GM21786 (cell line): ENCODE results near the gene MYO19.
"Not testable (repeated sequence)": the region's sequence is repeated elsewhere in the genome, so short reads cannot be mapped to it uniquely, and the experiment has no call there.

ENCODE experiments used
- ATAC-seq: cut with Tn5 transposase; IDR thresholded peaks from one replicate; pipeline ENCODE4 v1.9.1; 2021; ENCODE audit not compliant: unreplicated experiment

The MYO19 gene

DNA sequence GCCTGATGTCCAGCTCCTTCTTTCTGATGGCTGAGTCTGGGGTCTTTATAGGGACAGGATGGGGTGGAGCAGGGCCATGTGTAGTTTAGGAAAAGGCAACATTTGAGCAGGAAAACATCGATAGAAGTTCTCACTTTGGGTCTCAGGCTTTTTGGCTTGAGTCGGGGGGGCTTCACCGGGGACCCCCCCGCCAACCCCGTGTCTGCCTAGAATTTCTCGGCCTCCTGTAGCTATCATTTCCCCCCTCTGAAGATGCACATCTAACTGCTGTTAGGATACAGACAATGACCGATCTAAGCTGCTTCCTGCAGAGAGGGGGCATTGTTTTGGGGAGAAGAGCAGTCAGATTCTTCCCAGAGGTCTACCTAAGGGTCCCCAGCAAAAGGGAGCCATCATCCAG, 64.9 kb downstream of the MYO19 start:
- no peak for ATAC-seq

DNA sequence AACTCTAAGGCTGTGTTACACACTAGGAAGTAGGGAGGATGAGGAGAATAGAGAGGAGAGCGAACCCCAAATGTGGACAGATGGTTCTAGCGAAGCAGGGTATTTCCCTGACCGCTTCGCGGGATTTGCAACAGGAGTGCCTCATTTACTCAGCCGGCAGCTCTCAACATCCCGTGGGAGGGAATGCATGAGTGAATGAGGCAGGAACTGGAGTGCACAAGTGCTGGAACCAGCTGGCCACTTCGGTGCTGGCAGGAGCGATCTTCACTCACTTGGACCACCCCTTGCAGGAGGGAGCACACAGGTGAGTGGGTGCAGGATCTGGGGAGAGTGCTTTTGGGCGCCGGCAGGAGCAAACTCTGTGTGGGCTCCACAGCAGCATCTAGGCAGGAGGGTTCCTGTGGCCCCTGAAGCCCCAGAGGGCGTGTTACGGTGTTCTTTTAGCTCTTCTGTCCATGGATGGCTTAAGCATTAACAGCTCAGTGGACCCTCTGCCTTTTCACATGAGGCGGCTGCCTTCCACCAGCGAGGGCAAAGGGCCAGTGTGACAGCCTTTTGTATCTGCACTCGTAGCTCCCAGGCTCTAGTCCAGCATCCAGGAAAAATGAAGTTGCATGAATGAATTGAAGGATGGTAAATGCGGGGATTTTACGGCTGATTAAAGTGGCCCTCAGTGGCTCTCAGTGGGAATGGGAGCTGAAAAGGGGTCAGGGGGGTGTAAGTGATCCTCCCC, 65.6 kb downstream of the MYO19 start:
- no peak for ATAC-seq

DNA sequence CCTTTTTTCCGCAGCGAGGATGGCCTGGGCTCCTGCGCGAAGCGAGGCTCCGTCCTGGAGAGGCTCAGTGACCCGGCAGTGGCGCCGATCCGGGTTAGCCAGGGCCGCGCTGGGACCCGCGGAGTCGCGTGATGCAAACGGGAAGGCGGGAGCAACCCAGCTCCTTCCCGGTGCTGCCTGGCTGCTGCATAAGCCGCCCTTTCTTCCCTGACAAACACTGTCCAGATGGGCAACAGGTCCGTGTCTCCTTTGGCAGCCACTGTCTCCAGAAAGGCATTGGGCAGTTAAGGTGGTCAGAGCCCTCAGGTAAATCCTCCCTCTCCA, 69.9 kb downstream of the MYO19 start:
- ATAC-seq, result no peak

DNA sequence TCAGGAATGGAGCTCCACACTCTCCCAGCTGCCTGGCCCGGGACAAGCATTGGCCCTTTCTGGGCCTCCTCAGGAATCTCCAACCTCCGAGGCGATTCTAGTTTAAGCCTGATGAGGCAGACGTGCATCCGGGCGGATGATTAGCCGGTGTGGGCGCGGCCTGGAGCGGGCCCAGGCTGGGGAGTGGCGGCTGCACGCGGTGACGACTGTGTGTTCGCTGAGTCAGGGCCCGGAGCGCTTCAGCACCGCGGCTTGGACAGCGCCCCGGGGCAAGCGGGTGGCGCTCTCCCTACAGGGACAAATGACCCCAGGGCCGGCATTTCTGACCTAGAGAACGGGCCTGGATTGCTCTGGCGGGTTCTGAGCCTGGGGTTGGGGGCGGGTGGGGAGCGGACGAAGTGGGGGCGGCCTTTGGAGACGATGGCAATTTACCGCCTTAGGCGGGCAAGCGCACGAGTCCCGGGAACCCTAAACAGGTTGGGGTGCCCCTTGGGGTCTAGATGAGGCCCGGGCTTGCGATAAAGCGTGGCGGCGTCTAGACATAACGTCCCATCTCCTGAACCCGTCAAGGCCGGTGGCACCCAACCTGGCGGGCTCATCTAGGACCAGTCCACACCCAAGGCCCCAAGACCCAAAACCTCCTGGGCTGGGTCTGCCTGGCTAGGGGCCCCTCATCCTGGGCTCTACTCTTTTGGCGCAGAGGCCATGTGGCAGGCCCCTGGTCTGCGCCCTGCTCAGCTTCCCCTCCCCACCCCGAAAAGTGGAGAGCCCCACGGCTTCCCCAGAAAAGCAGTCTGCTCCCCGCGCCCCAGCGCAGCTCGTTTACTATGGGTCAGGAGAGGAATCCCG, 70.5 kb downstream of the MYO19 start:
- ATAC-seq, result no peak

DNA sequence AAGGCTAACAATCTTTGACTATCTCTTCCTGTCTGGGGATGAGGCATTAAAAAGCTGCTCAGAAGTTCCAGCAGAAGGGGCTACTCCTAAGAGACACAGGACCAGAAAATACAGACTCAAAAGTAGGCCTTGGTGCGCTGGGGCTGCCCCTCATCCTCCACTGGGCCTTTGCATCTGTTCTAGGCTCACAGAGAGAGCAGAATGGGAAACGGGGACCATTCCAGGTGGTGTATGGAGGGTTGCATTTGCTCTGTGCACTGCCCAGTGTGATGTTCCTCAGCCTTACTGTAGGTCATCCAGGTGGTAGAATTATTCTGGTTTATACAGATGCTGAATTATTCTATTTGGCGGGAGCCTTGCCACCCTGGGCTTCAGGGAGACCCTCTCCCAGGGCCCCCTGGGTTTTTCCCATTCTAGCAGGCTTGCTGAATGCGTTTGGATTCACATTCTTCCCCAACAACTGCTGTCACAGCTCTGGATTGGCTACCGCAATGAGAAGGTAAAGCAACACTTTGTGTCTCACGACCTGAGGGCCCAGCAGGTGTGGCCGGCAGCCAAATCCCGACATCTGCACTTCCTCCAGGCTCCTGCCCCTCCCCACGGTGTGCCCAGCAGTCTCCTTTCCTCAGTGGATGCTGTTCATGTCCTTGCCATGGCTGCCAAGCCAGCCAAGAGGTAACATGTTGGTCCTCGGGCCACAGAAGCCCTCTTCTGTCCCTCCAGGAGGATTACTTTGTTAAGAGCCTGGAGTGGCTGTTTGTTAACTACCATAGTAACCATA, 73.1 kb downstream of the MYO19 start:
- ATAC-seq, result no peak

DNA sequence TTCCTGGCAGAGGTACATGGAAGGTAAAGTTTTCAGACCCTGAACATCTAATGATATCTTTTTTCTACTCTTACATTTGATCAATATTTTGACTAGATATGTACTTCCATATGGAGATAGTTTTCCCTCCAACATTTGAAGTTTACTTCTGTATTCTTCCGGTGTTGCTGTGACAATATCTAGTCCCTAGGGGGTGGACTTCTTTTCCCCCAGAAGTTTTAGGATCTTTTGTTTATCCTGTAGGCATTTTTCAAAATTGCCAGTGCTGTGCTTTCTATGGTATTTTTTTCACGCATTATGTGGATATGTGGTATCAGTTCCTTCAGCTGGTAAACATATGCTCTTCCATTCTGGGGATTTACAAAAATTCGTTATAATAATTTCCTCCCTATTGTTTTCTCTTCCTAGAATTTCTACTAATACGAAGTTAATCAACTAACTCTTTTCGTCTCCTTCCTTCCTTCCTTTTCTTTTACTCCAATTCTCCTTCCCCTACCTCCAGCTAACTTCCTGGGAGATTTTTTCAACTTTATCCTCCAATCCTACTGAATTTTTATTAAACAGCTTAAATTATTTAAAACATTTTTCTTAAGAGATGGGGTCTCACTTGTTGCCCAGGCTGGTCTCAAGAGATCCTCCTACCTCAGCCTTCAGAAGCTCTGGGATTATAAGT, 74.3 kb downstream of the MYO19 start:
- ATAC-seq, result no peak

DNA sequence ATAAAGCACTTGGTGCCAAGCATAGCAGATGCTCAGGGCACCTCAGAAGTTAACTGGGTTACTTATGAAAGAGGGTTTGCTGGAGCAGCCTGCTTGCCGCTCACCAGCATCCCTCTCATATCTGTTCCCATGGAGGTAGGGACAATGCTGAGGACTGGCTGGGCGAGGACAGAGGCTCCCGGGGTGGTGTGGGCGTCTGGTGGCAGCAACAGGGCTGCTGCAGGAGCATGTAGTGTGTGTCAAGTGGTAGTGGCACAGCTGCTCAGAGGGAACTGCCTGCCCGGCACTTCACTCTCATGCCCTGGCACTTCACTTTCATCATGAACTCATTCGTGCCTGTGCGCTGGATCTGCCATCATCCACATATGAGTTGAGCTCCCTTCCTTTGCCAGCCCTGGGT, 75.1 kb downstream of the MYO19 start:
- no peak for ATAC-seq

DNA sequence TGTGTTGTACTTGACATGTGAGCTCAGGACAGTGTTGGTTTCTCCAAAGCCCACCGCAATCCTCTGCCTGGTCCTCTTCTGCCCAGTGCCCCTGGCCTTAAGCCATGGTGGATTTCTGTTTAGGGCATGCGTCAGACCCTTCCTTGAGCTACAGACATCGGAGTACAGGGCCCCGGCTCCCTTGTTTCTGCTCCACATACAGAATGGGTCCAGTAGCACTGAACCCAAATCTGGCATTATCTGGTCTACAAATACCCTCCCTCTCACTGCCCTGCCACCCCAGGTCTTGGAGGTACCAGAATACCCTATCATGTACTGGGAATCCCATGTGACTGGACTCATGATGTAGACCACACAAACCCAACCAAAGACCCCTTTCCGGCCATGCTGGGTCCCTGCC, 75.6 kb downstream of the MYO19 start:
- no peak for ATAC-seq

DNA sequence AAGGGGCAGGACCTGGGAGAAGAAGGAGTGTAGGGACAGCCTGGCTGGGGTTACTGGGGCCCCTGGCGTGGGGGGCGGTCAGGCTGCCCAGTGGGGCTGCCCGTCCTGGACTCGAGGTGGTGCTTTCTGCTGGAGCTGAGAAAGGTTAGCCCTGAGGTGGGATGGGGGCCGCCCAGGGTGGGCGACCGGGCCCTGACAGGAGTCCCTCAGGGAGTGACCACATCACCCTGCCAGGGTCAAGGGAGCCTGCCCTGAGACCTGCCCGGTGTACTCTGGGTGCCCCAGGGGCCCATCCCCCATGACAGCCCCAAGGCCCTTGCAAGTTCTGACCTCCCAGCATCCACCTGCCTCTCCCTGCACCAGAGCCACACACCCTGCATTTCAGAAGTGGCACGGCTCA, 77.0 kb downstream of the MYO19 start:
- not testable (repeated sequence) for ATAC-seq

DNA sequence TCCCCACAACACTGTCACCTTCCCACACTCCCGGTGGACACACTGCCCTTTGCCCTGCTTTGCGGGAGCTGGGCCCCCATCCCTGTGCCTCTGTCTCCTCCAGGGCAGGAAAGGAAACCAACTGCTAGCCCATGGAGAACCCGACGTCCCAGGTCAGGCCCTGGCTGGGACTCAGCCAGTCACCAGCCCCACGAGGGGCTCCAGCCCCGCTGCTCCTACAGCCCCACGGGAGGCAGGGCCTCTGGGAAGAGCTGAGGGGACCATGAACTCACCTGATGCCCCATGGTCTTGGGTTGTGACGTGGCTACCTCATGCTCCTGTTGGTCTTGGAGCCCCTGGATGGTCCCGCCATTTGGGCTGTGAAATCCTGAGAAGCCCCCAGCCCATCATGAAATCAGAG, 81.8 kb downstream of the MYO19 start:
- ATAC-seq, result not testable (repeated sequence)

DNA sequence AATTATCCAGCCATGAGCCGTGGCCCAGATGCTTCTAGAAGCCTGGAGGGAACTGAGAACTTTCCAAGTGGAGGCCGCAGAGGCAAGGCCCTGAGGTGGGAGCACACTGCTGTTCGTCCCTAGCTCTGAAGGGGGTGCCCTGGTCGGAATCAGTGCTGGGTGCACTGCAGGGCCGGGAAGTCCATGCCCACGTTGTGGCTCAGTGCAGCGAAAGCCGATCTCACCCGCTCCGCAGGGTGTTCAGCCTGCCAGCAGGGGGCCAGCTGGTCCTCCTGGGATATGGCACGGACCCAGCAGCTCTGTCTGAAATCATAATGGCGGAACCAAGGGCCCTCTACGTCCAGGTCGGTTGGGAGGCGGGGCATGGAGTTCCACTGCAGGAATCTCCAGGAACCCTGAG, 84.7 kb downstream of the MYO19 start:
- ATAC-seq, result not testable (repeated sequence)
